ENCODE data around the gene UBAC2. TPM values are rescaled to one million over a fixed set of nuclear protein-coding genes. Genes with fewer than 3 reads are reported as not detected.

Gene UBAC2
- total and polyA plus RNA-seq, 2 of the 8 experiments (the other 6 are each of a cell fraction or from before 2014, with no cell fraction given) = 75.9 to 76.9 TPM

GRCh38 chr13:99426426-99426825 is 225.8 kb downstream of the UBAC2 start:
- H2BK20ac ChIP-seq (ENCODE audit: low read length) = no peak overlapping the region
- no peaks in the 10 kb centered on the region for H3K36me3 ChIP-seq (ENCODE audit: control insufficient read depth in 2 of 4, insufficient read depth in 4 of 4, low read length in 3 of 4)
- no peak overlapping the region for H2BK15ac ChIP-seq (ENCODE audit: low read length)
- H4K8ac ChIP-seq (ENCODE audit: extremely low read depth, insufficient read depth, low read length) = no peak overlapping the region
- H3K23ac ChIP-seq (ENCODE audit: insufficient read length) = no peak overlapping the region
- no peak overlapping the region for H3K4me3 ChIP-seq (ENCODE audit: extremely low read depth in 1 of 4, insufficient read depth in 2 of 4, low read depth in 3 of 4, low read length in 4 of 4)
- peak overlapping the region; percentile 39; the same call in 1 of the 2 replicates for H2BK12ac ChIP-seq (ENCODE audit: low read depth, low read length)
- H4K5ac ChIP-seq (ENCODE audit: insufficient read length, low read depth, low read length) = no peak overlapping the region
- H3K9ac ChIP-seq (replicated peaks in 1 of 4; ENCODE audit: extremely low read depth in 1 of 4, low read depth in 3 of 4, low read length in 3 of 4) = no peak overlapping the region
- 0 out of 2 replicates have a peak overlapping the region, but pooled peaks have one; percentile 53 for H2AK5ac ChIP-seq (ENCODE audit: low read depth, low read length)
- no peak for TF ChIP-seq RFX5 (IDR thresholded peaks at IDR 0.05; ENCODE audit: borderline replicate concordance, low read depth, low read length)
- TF ChIP-seq CBX5 (IDR thresholded peaks at IDR 0.05; ENCODE audit: low read depth, low read length) = no peak
- no peak for TF ChIP-seq POLR2A (IDR thresholded peaks at IDR 0.05; ENCODE audit: control extremely low read depth in 1 of 2, low read depth in 2 of 2, low read length in 2 of 2)
- no peak for TF ChIP-seq TAF1 (IDR thresholded peaks at IDR 0.05; ENCODE audit: low read depth, low read length)
- no peak for TF ChIP-seq RAD21 (IDR thresholded peaks at IDR 0.05 in 1 of 2, conservative IDR thresholded peaks at IDR 0.05 in 1 of 2; ENCODE audit: low read depth in 2 of 2, low read length in 2 of 2)
- TF ChIP-seq JUN (IDR thresholded peaks at IDR 0.05; ENCODE audit: low read depth, low read length) = no peak
- no peak for TF ChIP-seq SP2 (IDR thresholded peaks at IDR 0.05; ENCODE audit: low read length)
- no peaks in the 10 kb centered on the region for H3K23me2 ChIP-seq (ENCODE audit: low read depth, low read length)
- ChIA-PET CTCF (ENCODE audit: partially characterized antibody) (interaction anchor here (1.9 to 8.0 kb wide), 2 partner anchors 9 to 250 kb away, joined by 5 to 64 read pairs; no protein-coding TSS in a partner anchor), POLR2A (ENCODE audit: partially characterized antibody) (no interaction called here)
- H3K27me3 ChIP-seq (replicated peaks in 1 of 4; ENCODE audit: control insufficient read depth in 3 of 4, extremely low read depth in 1 of 4, insufficient read depth in 3 of 4, low read length in 3 of 4) = no peaks in the 10 kb centered on the region
- no peaks in the 10 kb centered on the region for H3K9me3 ChIP-seq (ENCODE audit: insufficient read depth in 2 of 2, low read depth in 1 of 2, low read length in 1 of 2)
- H3K56ac ChIP-seq (replicated peaks; ENCODE audit: insufficient read length, low read depth, low read length) = no peak overlapping the region
- 88% methylated on average over 7 of the region's 7 CpGs; no CpG with 5 or more reads in 1 of the 2 experiments for WGBS, 2 experiments (ENCODE audit: extremely low coverage in 1 of 2, insufficient coverage in 1 of 2, insufficient read length in 1 of 2, insufficient replicate concordance in 2 of 2, low coverage in 1 of 2, low lambda C conversion rate in 2 of 2, missing lambda C conversion rate in 1 of 2)
- H4K91ac ChIP-seq (replicated peaks; ENCODE audit: insufficient read length, low read length) = no peak overlapping the region
- no peak overlapping the region for H3K18ac ChIP-seq (ENCODE audit: extremely low read depth, low read length)
- H3K4ac ChIP-seq (replicated peaks; ENCODE audit: insufficient read length, low read depth, low read length) = no peak overlapping the region
- H3K4me1 ChIP-seq (replicated peaks in 1 of 4; ENCODE audit: control insufficient read depth in 3 of 4, insufficient read depth in 4 of 4, low read length in 3 of 4) = no peaks in the 10 kb centered on the region; a peak in 1 of 7 replicates
- H3K4me2 ChIP-seq (ENCODE audit: insufficient read depth in 1 of 2, low read depth in 2 of 2, low read length in 2 of 2) = no peak overlapping the region
- H3K79me2 ChIP-seq (ENCODE audit: control insufficient read depth in 1 of 2, insufficient read depth in 2 of 2, low read length in 2 of 2) = no peaks in the 10 kb centered on the region
- H2BK5ac ChIP-seq (ENCODE audit: low read depth, low read length) = no peak overlapping the region; the same call in 1 of the 2 replicates
- H2AFZ ChIP-seq (ENCODE audit: low read length) = no peak overlapping the region
- no peaks in the 10 kb centered on the region for H3K79me1 ChIP-seq (ENCODE audit: low read depth, low read length)
- no peak for DNase-seq (ENCODE audit: low read depth in 1 of 2, low spot score in 2 of 2)
- no peak for FAIRE-seq
- H4K20me1 ChIP-seq (replicated peaks in 1 of 2; ENCODE audit: control insufficient read depth in 1 of 2, insufficient read depth in 2 of 2, low read length in 2 of 2) = no peaks in the 10 kb centered on the region
- H3K14ac ChIP-seq (ENCODE audit: insufficient read length) = no peak overlapping the region
- no peak overlapping the region for H2BK120ac ChIP-seq (replicated peaks; ENCODE audit: low read depth, low read length)
- no peak overlapping the region for H3K27ac ChIP-seq (ENCODE audit: low read depth, low read length)
